Liver (tissue), 9 donors: ENCODE data around the gene CDC42EP3. TPM values are rescaled to one million over a fixed set of nuclear protein-coding genes. Genes with fewer than 3 reads are reported as not detected.
A peak's percentile ranks its signal among the peaks of the same experiment; 100 is the strongest.

ENCODE experiments used
- DNase-seq: peaks from one replicate; pipeline ENCODE4 v3.0.0-alpha.2; 2017; ENCODE audit warnings: low spot score
- H3K27ac ChIP-seq, 2 donors: one replicate each; pipeline ENCODE4 v1.7.0; 2013; ENCODE audit warnings: inconsistent platforms in 2 of 2, low read length in 2 of 2, control low read depth in 1 of 2, low read depth in 1 of 2, mild to moderate bottlenecking in 1 of 2
- H3K27me3 ChIP-seq, 4 donors: one replicate each; pipeline versions ENCODE4 v1.6.1 to v1.7.0; 2013; ENCODE audit warnings: low read length in 3 of 4, inconsistent platforms in 1 of 4, mild to moderate bottlenecking in 1 of 4, moderate library complexity in 1 of 4; ENCODE audit not compliant: control insufficient read depth in 4 of 4, insufficient read depth in 4 of 4
- H3K36me3 ChIP-seq, 4 donors: one replicate each; pipeline versions ENCODE4 v1.6.1 to v1.7.0; 2013; ENCODE audit warnings: low read length in 3 of 4, mild to moderate bottlenecking in 3 of 4, low read depth in 1 of 4, moderate library complexity in 1 of 4; ENCODE audit not compliant: control insufficient read depth in 4 of 4, insufficient read depth in 3 of 4
- H3K4me1 ChIP-seq, 4 donors: one replicate each; pipeline versions ENCODE4 v1.6.1 to v1.7.0; 2013; ENCODE audit warnings: low read length in 3 of 4, mild to moderate bottlenecking in 3 of 4, moderate library complexity in 1 of 4; ENCODE audit not compliant: control insufficient read depth in 4 of 4, insufficient read depth in 4 of 4
- H3K4me3 ChIP-seq, 3 donors: one replicate each; pipeline versions ENCODE4 v1.6.1 to v1.7.0; 2013; ENCODE audit warnings: low read length in 3 of 3, control low read depth in 1 of 3, low read depth in 1 of 3, mild to moderate bottlenecking in 1 of 3
- H3K9ac ChIP-seq, 2 donors: one replicate each; pipeline ENCODE4 v1.7.0; 2013; ENCODE audit warnings: low read length in 2 of 2, mild to moderate bottlenecking in 2 of 2, moderate library complexity in 2 of 2, control low read depth in 1 of 2, low read depth in 1 of 2
- H3K9me3 ChIP-seq, 4 donors: one replicate each; pipeline versions ENCODE4 v1.6.1 to v1.7.0; 2013; ENCODE audit warnings: low read length in 3 of 4; ENCODE audit not compliant: control insufficient read depth in 4 of 4
- ATF3 ChIP-seq: IDR thresholded peaks from 2 replicates; pipeline ENCODE4 v1.6.1; 2016; ENCODE audit warnings: antibody characterized with exemption
- FOXA1 ChIP-seq: IDR thresholded peaks from 2 replicates; pipeline ENCODE4 v1.6.1; 2016; ENCODE audit warnings: antibody characterized with exemption
- FOXA2 ChIP-seq: IDR thresholded peaks from 2 replicates; pipeline ENCODE4 v1.6.1; 2016; ENCODE audit warnings: antibody characterized with exemption
- GABPA ChIP-seq, 2 donors: IDR thresholded peaks in 1 of 2; conservative IDR thresholded peaks in 1 of 2; 2 replicates each; pipeline ENCODE4 v1.6.1; 2016; ENCODE audit warnings: antibody characterized with exemption in 2 of 2, mild to moderate bottlenecking in 1 of 2, moderate library complexity in 1 of 2
- HNF4A ChIP-seq, 2 donors: conservative IDR thresholded peaks; 2 replicates each; pipeline ENCODE4 v1.6.1; 2016; ENCODE audit warnings: antibody characterized with exemption in 2 of 2, mild to moderate bottlenecking in 2 of 2
- JUND ChIP-seq, 2 donors: IDR thresholded peaks; 2 replicates each; pipeline ENCODE4 v1.6.1; 2016; ENCODE audit warnings: antibody characterized with exemption in 2 of 2
- MAX ChIP-seq: IDR thresholded peaks from 2 replicates; pipeline ENCODE4 v1.6.1; 2016; ENCODE audit warnings: antibody characterized with exemption
- NR2F2 ChIP-seq: IDR thresholded peaks from 2 replicates; pipeline ENCODE4 v1.6.1; 2016; ENCODE audit warnings: antibody characterized with exemption
- RAD21 ChIP-seq, 2 donors: IDR thresholded peaks; 2 replicates each; pipeline ENCODE4 v1.6.1; 2016; ENCODE audit warnings: antibody characterized with exemption in 2 of 2, mild to moderate bottlenecking in 2 of 2
- RXRA ChIP-seq, 2 donors: IDR thresholded peaks; 2 replicates each; pipeline ENCODE4 v1.6.1; 2017 to 2018; ENCODE audit warnings: antibody characterized with exemption in 2 of 2, mild to moderate bottlenecking in 1 of 2
- SP1 ChIP-seq: IDR thresholded peaks from 2 replicates; pipeline ENCODE4 v1.6.1; 2018; ENCODE audit warnings: antibody characterized with exemption, mild to moderate bottlenecking
- YY1 ChIP-seq: IDR thresholded peaks from 2 replicates; pipeline ENCODE4 v1.6.1; 2016; ENCODE audit warnings: antibody characterized with exemption, mild to moderate bottlenecking
- ZBTB33 ChIP-seq: IDR thresholded peaks from 2 replicates; pipeline ENCODE4 v1.6.1; 2016; ENCODE audit warnings: antibody characterized with exemption
- WGBS: extraction: QIAGEN DNeasy Blood & Tissue Kit; methylation state at CpG from one replicate; pipeline ENCODE4 v1.1.7; 2013; 5-methylcytosine and 5-hydroxymethylcytosine counted together
- polyA plus RNA-seq, 2 donors: library from polyadenylated mRNA; stranded (reverse) in 1 of 2; unstranded in 1 of 2; fragments of 200-250 nt in 1 of 2; fragments of >200 nt in 1 of 2; fragmentation: Nextera tagmentation in 1 of 2; extraction: Ambion mirVana in 1 of 2; gene quantifications; one replicate each; pipeline versions ENCODE4 v1.2.1 to v1.2.3, GENCODE V29; 2013 to 2015
- total RNA-seq, 2 donors: library from RNA; depleted of rRNA; stranded (reverse); fragments of >200 nt; gene quantifications; one replicate each; pipeline ENCODE4 v1.2.3, GENCODE V29; 2014
- donor health status: healthy.
- donor health status: healthy.
- donor health status: healthy.
- donor health status: healthy.
- donor health status: healthy.

CDC42EP3 gene
- total and polyA plus RNA-seq, 4 donors: 2.5 to 4.1 (median 3.3) TPM

- H3K9ac ChIP-seq: no peak overlapping the region
- H3K4me1 ChIP-seq: peaks cover 0 to 5% (median 0%) of the 10 kb centered on the region in 4 donors
- no peak overlapping the region for H3K4me3 ChIP-seq
- TF ChIP-seq NR2F2: peak; percentile 88
- TF ChIP-seq YY1: no peak
- peak; percentile 37 for TF ChIP-seq SP1
- TF ChIP-seq MAX: peak; percentile 32
- no peak for TF ChIP-seq FOXA2
- H3K27me3 ChIP-seq: no peaks in the 10 kb centered on the region
- DNase-seq: no peak
- no peaks in the 10 kb centered on the region for H3K9me3 ChIP-seq
- no peaks in the 10 kb centered on the region for H3K36me3 ChIP-seq
- H3K27ac ChIP-seq: peak overlapping the region in 1 of 2 donors; percentile 28
- 75% methylated on average over 11 of the region's 11 CpGs for WGBS
Measured at GRCh38 chr2:37656512-37657423, 14.7 kb downstream of the CDC42EP3 start.

GRCh38 chr2:37654932-37655841 lies 16.3 kb downstream of the CDC42EP3 start:
- 76% methylated on average over 7 of the region's 7 CpGs for WGBS
- no peaks in the 10 kb centered on the region for H3K27me3 ChIP-seq
- DNase-seq: no peak
- no peak overlapping the region for H3K27ac ChIP-seq
- H3K36me3 ChIP-seq: no peaks in the 10 kb centered on the region
- peaks cover 0 to 5% (median 0%) of the 10 kb centered on the region in 4 donors for H3K4me1 ChIP-seq
- no peak overlapping the region for H3K9ac ChIP-seq
- H3K9me3 ChIP-seq: no peaks in the 10 kb centered on the region
- no peak for TF ChIP-seq FOXA1
- TF ChIP-seq SP1: peak; percentile 14
- no peak overlapping the region for H3K4me3 ChIP-seq

- Histone ChIP-seq H3K27me3 (no peaks in the 10 kb centered on the region), H3K9ac (no peak overlapping the region), H3K9me3 (no peaks in the 10 kb centered on the region), H3K27ac (peak overlapping the region; percentile 48 to 66), H3K4me3 (no peak overlapping the region), H3K36me3 (no peaks in the 10 kb centered on the region), H3K4me1 (peaks cover 0 to under 1% (median 0%) of the 10 kb centered on the region in 4 donors)
- 80% methylated on average over 8 of the region's 8 CpGs for WGBS
- DNase-seq: no peak
- TF ChIP-seq FOXA2 (no peak), RAD21 (IDR thresholded peaks at IDR 0.05) (no peak)
Measured at GRCh38 chr2:37654419-37654818, 17.0 kb downstream of the CDC42EP3 start.

- Histone ChIP-seq H3K27me3 (no peaks in the 10 kb centered on the region), H3K36me3 (no peaks in the 10 kb centered on the region), H3K9me3 (no peaks in the 10 kb centered on the region), H3K4me3 (no peak overlapping the region), H3K9ac (no peak overlapping the region), H3K27ac (peak overlapping the region; percentile 48 to 66), H3K4me1 (no peaks in the 10 kb centered on the region)
- no peak for DNase-seq
- 73% methylated on average over 14 of the region's 14 CpGs for WGBS
- no peak for TF ChIP-seq MAX
- no peak for TF ChIP-seq FOXA2
- TF ChIP-seq RAD21 (IDR thresholded peaks at IDR 0.05): no peak
- TF ChIP-seq FOXA1: no peak
- no peak for TF ChIP-seq ATF3
- no peak for TF ChIP-seq GABPA (IDR thresholded peaks at IDR 0.05 in 1 of 2, conservative IDR thresholded peaks at IDR 0.05 in 1 of 2)
- TF ChIP-seq ZBTB33: no peak
- TF ChIP-seq RXRA (IDR thresholded peaks at IDR 0.05): no peak
- no peak for TF ChIP-seq HNF4A (conservative IDR thresholded peaks at IDR 0.05)
- TF ChIP-seq JUND (IDR thresholded peaks at IDR 0.05): no peak
- no peak for TF ChIP-seq NR2F2
- TF ChIP-seq YY1: no peak
Measured at GRCh38 chr2:37653805-37654378, 17.6 kb downstream of the CDC42EP3 start.
